HepG2 (cell line): ENCODE data around the gene SNX24. TPM values are rescaled to one million over a fixed set of nuclear protein-coding genes. Genes with fewer than 3 reads are reported as not detected.
A peak's percentile ranks its signal among the peaks of the same experiment; 100 is the strongest.

ENCODE experiments used
- ATAC-seq: fragments of 200-7000 bp; cut with Tn5 transposase; 3 replicates; pipeline ENCODE4 v1.9.1; 2020; ENCODE audit warnings: mild to moderate bottlenecking, moderate library complexity
- BruUV-seq: library from RNA; stranded (reverse); fragments of 400-500 nt; replicated peaks from 2 replicates; lab custom pipeline; 2021; lab: Mats Ljungman, UMichigan
- CTCF ChIA-PET: fragments of 300-600 bp; formaldehyde crosslinking; extraction: SDS; loops from one replicate; lab custom pipeline; 2021; ENCODE audit warnings: low total read pairs, inconsistent platforms, low intra/inter-chr PET ratio; lab: Yijun Ruan, JAX
- POLR2A ChIA-PET: fragments of 350-600 bp; sonication (Branson Sonifier 250); formaldehyde crosslinking; loops from one replicate; lab custom pipeline; 2020; ENCODE audit warnings: antibody characterized with exemption, inconsistent platforms; lab: Yijun Ruan, JAX
- DNase-seq: peaks from one replicate; pipeline ENCODE4 v3.0.0-alpha.2; 2015; ENCODE audit warnings: low spot score
- FAIRE-seq: peaks from 3 replicates; lab custom pipeline; 2011; peaks lifted over from hg19 to GRCh38; lab: Jason Lieb, UNC
- H2AFZ ChIP-seq: one replicate; pipeline ENCODE4 v1.6.1; 2011; ENCODE audit warnings: low read length, inconsistent platforms
- H3K27ac ChIP-seq: fragments of 300-600 bp; 3 replicates; pipeline ENCODE4 v1.8.0; 2011; ENCODE audit warnings: mixed run types, mild to moderate bottlenecking, mixed read lengths, low read length, inconsistent platforms; ENCODE audit not compliant: insufficient read depth; ENCODE audit errors: extremely low read length
- H3K27me3 ChIP-seq, 2 experiments: fragments of 200-600 bp in 1 of 2; 2 replicates in 1 of 2; 3 replicates in 1 of 2; pipeline versions ENCODE4 v1.6.0 to v1.8.0; 2011; ENCODE audit warnings: low read length in 2 of 2, mild to moderate bottlenecking in 2 of 2, moderate library complexity in 2 of 2, inconsistent platforms in 1 of 2; ENCODE audit not compliant: insufficient read depth in 2 of 2, control insufficient read depth in 1 of 2
- H3K36me3 ChIP-seq, 2 experiments: fragments of 200-600 bp in 1 of 2; replicated peaks in 1 of 2; 2 replicates in 1 of 2; 3 replicates in 1 of 2; pipeline versions ENCODE4 v1.5.1 to v1.8.0; 2011; ENCODE audit warnings: low read length in 2 of 2, inconsistent platforms in 1 of 2; ENCODE audit not compliant: insufficient read depth in 2 of 2, control insufficient read depth in 1 of 2
- H3K4me1 ChIP-seq: 2 replicates; pipeline ENCODE4 v1.5.1; 2012; ENCODE audit warnings: low read length, inconsistent platforms; ENCODE audit not compliant: insufficient read depth
- H3K4me2 ChIP-seq: 2 replicates; pipeline ENCODE4 v1.6.0; 2011; ENCODE audit warnings: low read depth, low read length, inconsistent platforms
- H3K4me3 ChIP-seq, 3 experiments: fragments of 200-600 bp in 1 of 3; sonication (generic), shearing (Covaris generic) in 1 of 3; replicated peaks in 1 of 3; 2 replicates each; pipeline ENCODE4 v1.5.1; 2011 to 2016; ENCODE audit warnings: low read length in 3 of 3, inconsistent platforms in 2 of 3, low read depth in 2 of 3, mild to moderate bottlenecking in 2 of 3, control low read depth in 1 of 3, mixed read lengths in 1 of 3; ENCODE audit not compliant: insufficient read depth in 1 of 3
- H3K79me2 ChIP-seq: one replicate; pipeline ENCODE4 v1.6.1; 2011; ENCODE audit warnings: low read length, inconsistent platforms; ENCODE audit not compliant: insufficient read depth
- H3K9ac ChIP-seq: 2 replicates; pipeline ENCODE4 v1.6.0; 2011; ENCODE audit warnings: mild to moderate bottlenecking, low read depth, low read length, inconsistent platforms; ENCODE audit not compliant: insufficient read depth
- H3K9me3 ChIP-seq: 2 replicates; pipeline ENCODE4 v1.5.1; 2012; ENCODE audit warnings: mild to moderate bottlenecking, low read length
- H4K20me1 ChIP-seq: 2 replicates; pipeline ENCODE4 v1.6.0; 2011; ENCODE audit warnings: inconsistent platforms, mild to moderate bottlenecking, low read length, moderate library complexity; ENCODE audit not compliant: insufficient read depth
- CEBPG ChIP-seq: IDR thresholded peaks from 2 replicates; pipeline ENCODE4 v1.6.1; 2016
- EP300 ChIP-seq, 3 experiments: sonication (generic) in 1 of 3; formaldehyde crosslinking in 1 of 3; IDR thresholded peaks; 2 replicates each; pipeline versions ENCODE4 v1.5.1 to v1.6.1; 2011 to 2020; ENCODE audit warnings: low read depth in 2 of 3, low read length in 2 of 3, borderline replicate concordance in 1 of 3, improper control_type of control experiment in 1 of 3, mild to moderate bottlenecking in 1 of 3, missing genetic modification reagents in 1 of 3, moderate library complexity in 1 of 3
- FOXJ3 ChIP-seq: sonication (generic); formaldehyde crosslinking; IDR thresholded peaks from 2 replicates; pipeline ENCODE4 v1.4.0; 2020; ENCODE audit warnings: missing genetic modification reagents, mild to moderate bottlenecking, borderline replicate concordance
- FOXK1 ChIP-seq: sonication (generic); formaldehyde crosslinking; IDR thresholded peaks from 2 replicates; pipeline ENCODE4 v1.4.0; 2020; ENCODE audit warnings: low read depth, missing genetic modification reagents, borderline replicate concordance
- HNF4A ChIP-seq: sonication (generic); formaldehyde crosslinking; IDR thresholded peaks from 2 replicates; pipeline ENCODE4 v1.4.0; 2020; ENCODE audit warnings: missing genetic modification reagents
- RARA ChIP-seq: IDR thresholded peaks from 2 replicates; pipeline ENCODE4 v1.6.1; 2016; ENCODE audit warnings: missing genetic modification reagents, missing compliant biosample characterization
- SAP130 ChIP-seq: IDR thresholded peaks from 2 replicates; pipeline ENCODE4 v1.6.1; 2016; ENCODE audit warnings: low read depth
- SOX13 ChIP-seq, 3 experiments: fragments of 450-650 bp in 1 of 3; sonication (generic) in 1 of 3; formaldehyde crosslinking in 1 of 3; IDR thresholded peaks in 2 of 3; conservative IDR thresholded peaks in 1 of 3; 2 replicates each; pipeline versions ENCODE4 v1.5.0 to v1.6.1; 2016 to 2020; ENCODE audit warnings: antibody characterized with exemption in 1 of 3, mild to moderate bottlenecking in 1 of 3, missing compliant biosample characterization in 1 of 3, missing genetic modification reagents in 1 of 3, moderate library complexity in 1 of 3
- SOX6 ChIP-seq, 2 experiments: fragments of 450-650 bp in 1 of 2; sonication (generic) in 1 of 2; formaldehyde crosslinking in 1 of 2; IDR thresholded peaks; 2 replicates each; pipeline versions ENCODE4 v1.4.0 to v1.6.1; 2017 to 2020; ENCODE audit warnings: antibody characterized with exemption in 1 of 2, mild to moderate bottlenecking in 1 of 2, missing genetic modification reagents in 1 of 2
- WGBS: methylation state at CpG from one replicate; pipeline ENCODE4 v1.1.6; 2017; ENCODE audit warnings: low lambda C conversion rate; 5-methylcytosine and 5-hydroxymethylcytosine counted together
- in situ Hi-C: cut with HindIII; loops from 2 replicates; pipeline ENCODE4 v1.10.0; 2017; ENCODE audit warnings: low pct_unique_long_range_greater_than_20kb; ENCODE audit not compliant: extremely low pct_ligation_motif_present
- intact Hi-C: fragments of 100-400 bp; cut with micrococcal nuclease; formaldehyde crosslinking; loops from one replicate; pipeline ENCODE4 v1.10.0; 2022; ENCODE audit not compliant: unreplicated experiment
- polyA plus RNA-seq, 8 experiments: library from polyadenylated mRNA; depleted of rRNA in 3 of 8; stranded (reverse) in 7 of 8; unstranded in 1 of 8; fragments of >200 nt; fragmentation: Illumina TruSeq in 4 of 8; extraction: Trizol in 4 of 8; gene quantifications; 2 replicates each; pipeline versions ENCODE4 v1.2.1 to v1.2.3, GENCODE V29; 2011 to 2016; ENCODE audit warnings: low read depth in 4 of 8, missing spikeins in 1 of 8, mixed read lengths in 1 of 8; ENCODE audit not compliant: insufficient read depth in 1 of 8
- total RNA-seq, 5 experiments: library from RNA; depleted of rRNA; stranded (reverse); fragments of >200 nt; fragmentation: Illumina TruSeq; extraction: Trizol; gene quantifications; 2 replicates each; pipeline ENCODE4 v1.2.3, GENCODE V29; 2016; ENCODE audit warnings: low read depth in 1 of 5
- TF ChIP-seq, protein P1 (sequence below): IDR thresholded peaks from 2 replicates; pipeline ENCODE4 v1.6.1; 2012; ENCODE audit warnings: low read depth, low read length, improper control_type of control experiment
- TF ChIP-seq, protein P2 (sequence below): sonication (generic); formaldehyde crosslinking; IDR thresholded peaks from 2 replicates; pipeline ENCODE4 v1.5.1; 2020; ENCODE audit warnings: missing genetic modification reagents, mild to moderate bottlenecking, borderline replicate concordance
- TF ChIP-seq, protein P3 (sequence below): sonication (generic); formaldehyde crosslinking; conservative IDR thresholded peaks from 2 replicates; pipeline ENCODE4 v1.4.0; 2020; ENCODE audit warnings: mild to moderate bottlenecking, missing genetic modification reagents, moderate library complexity

Gene SNX24
- total and polyA plus RNA-seq, 2 of the 13 experiments (the other 11 are each of a cell fraction or from before 2014, with no cell fraction given) = 7.2 to 23.7 TPM

DNA sequence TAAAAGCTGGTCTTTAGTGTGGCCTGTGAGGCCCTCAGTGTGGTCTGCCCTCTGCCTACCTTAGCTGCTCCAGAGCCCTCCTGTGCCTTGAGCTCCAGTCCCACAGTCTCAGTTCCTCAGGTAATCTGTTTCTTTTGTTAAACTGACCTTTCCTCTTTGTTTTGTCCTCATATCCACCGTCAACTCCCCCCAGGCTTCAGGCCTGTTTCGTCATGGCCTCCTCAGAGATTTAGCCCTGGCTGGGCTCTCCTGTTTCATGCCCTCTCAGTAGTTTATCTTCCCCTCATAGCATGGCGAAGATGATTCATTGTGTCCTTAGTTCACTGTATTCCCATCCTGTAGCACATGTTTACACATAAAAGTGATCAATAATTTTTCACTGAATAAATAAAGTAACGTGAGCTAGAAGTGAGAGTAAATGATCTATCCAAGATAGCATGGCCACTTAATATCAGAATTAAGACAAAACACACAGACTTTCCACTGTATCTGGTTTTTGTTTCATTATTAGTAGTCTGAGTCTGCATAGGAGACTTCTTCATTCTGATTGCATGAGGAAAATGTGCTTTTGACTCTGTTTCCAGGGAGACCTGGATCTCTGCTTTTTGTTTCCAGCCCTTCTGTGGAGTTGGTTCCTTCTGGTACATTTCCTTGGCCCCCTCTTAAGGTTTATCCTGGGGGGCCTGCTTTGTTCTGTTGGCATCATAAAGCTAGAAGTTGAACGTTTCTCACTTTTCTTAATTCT lies 70.5 kb downstream of the SNX24 start:
- peak overlapping the region; percentile 40 for H3K4me2 ChIP-seq
- H3K9ac ChIP-seq = no peak overlapping the region
- H3K36me3 ChIP-seq = no peaks in the 10 kb centered on the region
- POLR2A ChIA-PET = interaction anchor here (1.0 to 1.1 kb wide), 2 partner anchors 68 to 71 kb away, joined by 4 read pairs; partner anchors contain the start of gene SNX24
- intact Hi-C loops = no loop called here
- no peaks in the 10 kb centered on the region for H3K27me3 ChIP-seq
- no peaks in the 10 kb centered on the region for H3K79me2 ChIP-seq
- peak overlapping the region; percentile 66 for H3K27ac ChIP-seq
- 23% methylated on average over 5 of the region's 5 CpGs for WGBS
- no peaks in the 10 kb centered on the region for H4K20me1 ChIP-seq
- ATAC-seq (peak; percentile 96), FAIRE-seq (no peak), DNase-seq (peak; percentile 13)
- peaks cover 23% of the 10 kb centered on the region for H3K4me1 ChIP-seq
- in situ Hi-C loops = no loop called here
- no peaks in the 10 kb centered on the region for H3K9me3 ChIP-seq
- no TSS peak for BruUV-seq
- CTCF ChIA-PET = no interaction called here
- H2AFZ ChIP-seq = no peak overlapping the region
- H3K4me3 ChIP-seq = no peak overlapping the region
- TF ChIP-seq, protein P1, sequence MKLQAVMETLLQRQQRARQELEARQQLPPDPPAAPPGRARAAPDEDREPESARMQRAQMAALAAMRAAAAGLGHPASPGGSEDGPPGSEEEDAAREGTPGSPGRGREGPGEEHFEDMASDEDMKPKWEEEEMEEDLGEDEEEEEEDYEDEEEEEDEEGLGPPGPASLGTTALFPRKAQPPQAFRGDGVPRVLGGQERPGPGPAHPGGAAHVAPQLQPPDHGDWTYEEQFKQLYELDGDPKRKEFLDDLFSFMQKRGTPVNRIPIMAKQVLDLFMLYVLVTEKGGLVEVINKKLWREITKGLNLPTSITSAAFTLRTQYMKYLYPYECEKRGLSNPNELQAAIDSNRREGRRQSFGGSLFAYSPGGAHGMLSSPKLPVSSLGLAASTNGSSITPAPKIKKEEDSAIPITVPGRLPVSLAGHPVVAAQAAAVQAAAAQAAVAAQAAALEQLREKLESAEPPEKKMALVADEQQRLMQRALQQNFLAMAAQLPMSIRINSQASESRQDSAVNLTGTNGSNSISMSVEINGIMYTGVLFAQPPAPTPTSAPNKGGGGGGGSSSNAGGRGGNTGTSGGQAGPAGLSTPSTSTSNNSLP = 0 out of 2 replicates have a peak, but pooled peaks have one; percentile 33
- TF ChIP-seq SOX6 (IDR thresholded peaks at IDR 0.05) (no peak), SOX6 (CRISPR knock-in tag; IDR thresholded peaks at IDR 0.05) (peak; percentile 73), FOXJ3 (peak; percentile 22; the same call in 1 of the 2 replicates), FOXK1 (peak; percentile 53; the same call in 1 of the 2 replicates), EP300 (IDR thresholded peaks at IDR 0.05; ENCODE audit: low read depth in 2 of 2, low read length in 2 of 2) (0 out of 4 replicates have a peak, but pooled peaks of 1 of the 2 experiments have one; percentile 21), EP300 (CRISPR knock-in tag; IDR thresholded peaks at IDR 0.05; ENCODE audit: borderline replicate concordance) (no peak), RARA (CRISPR knock-in tag) (peak; percentile 29; the same call in 1 of the 2 replicates), CEBPG (CRISPR knock-in tag) (0 out of 2 replicates have a peak, but pooled peaks have one; percentile 18), HNF4A (CRISPR knock-in tag) (peak; percentile 6; the same call in 1 of the 2 replicates), SOX13 (IDR thresholded peaks at IDR 0.05) (no peak), SOX13 (CRISPR knock-in tag; conservative IDR thresholded peaks at IDR 0.05 in 1 of 2, IDR thresholded peaks at IDR 0.05 in 1 of 2) (peak in 1 of 2 experiments; percentile 53; a peak in 2 of 4 replicates), SAP130 (CRISPR knock-in tag) (0 out of 2 replicates have a peak, but pooled peaks have one; percentile 9)
- TF ChIP-seq, protein P2, sequence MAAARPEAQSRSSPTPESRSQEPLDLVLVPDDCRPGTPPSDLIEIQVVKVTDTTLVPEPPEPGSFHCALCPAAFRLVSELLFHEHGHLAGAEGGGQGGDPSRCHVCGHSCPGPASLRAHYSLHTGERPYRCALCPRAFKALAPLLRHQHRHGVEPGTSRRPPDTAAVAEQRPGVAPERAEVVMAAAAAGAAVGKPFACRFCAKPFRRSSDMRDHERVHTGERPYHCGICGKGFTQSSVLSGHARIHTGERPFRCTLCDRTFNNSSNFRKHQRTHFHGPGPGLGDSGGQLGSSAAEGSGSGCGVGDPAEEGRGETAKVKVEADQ (CRISPR knock-in tag) = no peak
- TF ChIP-seq, protein P3, sequence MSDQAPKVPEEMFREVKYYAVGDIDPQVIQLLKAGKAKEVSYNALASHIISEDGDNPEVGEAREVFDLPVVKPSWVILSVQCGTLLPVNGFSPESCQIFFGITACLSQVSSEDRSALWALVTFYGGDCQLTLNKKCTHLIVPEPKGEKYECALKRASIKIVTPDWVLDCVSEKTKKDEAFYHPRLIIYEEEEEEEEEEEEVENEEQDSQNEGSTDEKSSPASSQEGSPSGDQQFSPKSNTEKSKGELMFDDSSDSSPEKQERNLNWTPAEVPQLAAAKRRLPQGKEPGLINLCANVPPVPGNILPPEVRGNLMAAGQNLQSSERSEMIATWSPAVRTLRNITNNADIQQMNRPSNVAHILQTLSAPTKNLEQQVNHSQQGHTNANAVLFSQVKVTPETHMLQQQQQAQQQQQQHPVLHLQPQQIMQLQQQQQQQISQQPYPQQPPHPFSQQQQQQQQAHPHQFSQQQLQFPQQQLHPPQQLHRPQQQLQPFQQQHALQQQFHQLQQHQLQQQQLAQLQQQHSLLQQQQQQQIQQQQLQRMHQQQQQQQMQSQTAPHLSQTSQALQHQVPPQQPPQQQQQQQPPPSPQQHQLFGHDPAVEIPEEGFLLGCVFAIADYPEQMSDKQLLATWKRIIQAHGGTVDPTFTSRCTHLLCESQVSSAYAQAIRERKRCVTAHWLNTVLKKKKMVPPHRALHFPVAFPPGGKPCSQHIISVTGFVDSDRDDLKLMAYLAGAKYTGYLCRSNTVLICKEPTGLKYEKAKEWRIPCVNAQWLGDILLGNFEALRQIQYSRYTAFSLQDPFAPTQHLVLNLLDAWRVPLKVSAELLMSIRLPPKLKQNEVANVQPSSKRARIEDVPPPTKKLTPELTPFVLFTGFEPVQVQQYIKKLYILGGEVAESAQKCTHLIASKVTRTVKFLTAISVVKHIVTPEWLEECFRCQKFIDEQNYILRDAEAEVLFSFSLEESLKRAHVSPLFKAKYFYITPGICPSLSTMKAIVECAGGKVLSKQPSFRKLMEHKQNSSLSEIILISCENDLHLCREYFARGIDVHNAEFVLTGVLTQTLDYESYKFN (CRISPR knock-in tag) = peak; percentile 46; the same call in 1 of the 2 replicates
